MM.1S (cell line): ENCODE results near the gene FBXW11.

ENCODE experiments used
- DNase-seq: peaks from one replicate; pipeline ENCODE4 v3.0.0-alpha.2; 2015
- H2AFZ ChIP-seq: fragments of 300-600 bp; sonication (generic); 2 replicates; pipeline ENCODE4 v1.6.0; 2016; ENCODE audit warnings: antibody characterized with exemption, low read length
- H3F3A ChIP-seq: fragments of 300-600 bp; sonication (generic); 2 replicates; pipeline ENCODE4 v1.6.1; 2016; ENCODE audit warnings: mild to moderate bottlenecking, antibody characterized with exemption, low read length, moderate library complexity, mixed read lengths; ENCODE audit not compliant: insufficient read depth
- H3K27ac ChIP-seq: fragments of 300-600 bp; sonication (generic); 2 replicates; pipeline ENCODE4 v1.5.1; 2016; ENCODE audit warnings: mild to moderate bottlenecking, low read length
- H3K27me3 ChIP-seq: fragments of 300-600 bp; sonication (generic); replicated peaks from 2 replicates; pipeline ENCODE4 v1.6.0; 2016; ENCODE audit warnings: low read length; ENCODE audit not compliant: insufficient read depth
- H3K36me3 ChIP-seq: fragments of 300-600 bp; sonication (generic); replicated peaks from 2 replicates; pipeline ENCODE4 v1.6.1; 2016; ENCODE audit warnings: mild to moderate bottlenecking, low read length, mixed read lengths; ENCODE audit not compliant: insufficient read depth
- H3K4me1 ChIP-seq: fragments of 300-600 bp; sonication (generic); 2 replicates; pipeline ENCODE4 v1.6.1; 2016; ENCODE audit warnings: low read length, mixed read lengths
- H3K4me2 ChIP-seq: fragments of 300-600 bp; sonication (generic); 2 replicates; pipeline ENCODE4 v1.6.0; 2016; ENCODE audit warnings: low read depth, low read length
- H3K4me3 ChIP-seq: fragments of 300-600 bp; sonication (generic); 2 replicates; pipeline ENCODE4 v1.5.1; 2016; ENCODE audit warnings: low read length, mixed read lengths
- H3K79me2 ChIP-seq: fragments of 300-600 bp; sonication (generic); 2 replicates; pipeline ENCODE4 v1.6.1; 2016; ENCODE audit warnings: mixed run types, low read length, mixed read lengths
- H3K9ac ChIP-seq: fragments of 300-600 bp; sonication (generic); 2 replicates; pipeline ENCODE4 v1.6.1; 2016; ENCODE audit warnings: low read length, mixed read lengths
- H3K9me2 ChIP-seq: fragments of 300-600 bp; sonication (generic); replicated peaks from 2 replicates; pipeline ENCODE4 v1.6.1; 2016; ENCODE audit warnings: mild to moderate bottlenecking, low read length, mixed read lengths; ENCODE audit not compliant: insufficient read depth
- H3K9me3 ChIP-seq: fragments of 300-600 bp; sonication (generic); replicated peaks from 2 replicates; pipeline ENCODE4 v1.6.1; 2016; ENCODE audit warnings: mild to moderate bottlenecking, low read length, mixed read lengths; ENCODE audit not compliant: insufficient read depth
- H4K20me1 ChIP-seq: fragments of 300-600 bp; sonication (generic); 2 replicates; pipeline ENCODE4 v1.6.1; 2016; ENCODE audit warnings: mild to moderate bottlenecking, low read length, moderate library complexity, mixed read lengths; ENCODE audit not compliant: insufficient read depth
- EZH2 ChIP-seq: fragments of 300-600 bp; sonication (generic); optimal IDR thresholded peaks from 2 replicates; pipeline ENCODE3; 2017; ENCODE audit warnings: low read depth, mild to moderate bottlenecking, antibody characterized with exemption, low read length, mixed read lengths
- EZH2phosphoT487 ChIP-seq: fragments of 300-600 bp; sonication (generic); IDR thresholded peaks from 2 replicates; pipeline ENCODE4 v1.6.1; 2018; ENCODE audit warnings: antibody characterized with exemption, low read length
- TF ChIP-seq, protein P1 (sequence below): fragments of 300-600 bp; sonication (generic); IDR thresholded peaks from 2 replicates; pipeline ENCODE4 v1.5.1; 2016; ENCODE audit warnings: antibody characterized with exemption, low read length, mixed read lengths

FBXW11 gene

DNA sequence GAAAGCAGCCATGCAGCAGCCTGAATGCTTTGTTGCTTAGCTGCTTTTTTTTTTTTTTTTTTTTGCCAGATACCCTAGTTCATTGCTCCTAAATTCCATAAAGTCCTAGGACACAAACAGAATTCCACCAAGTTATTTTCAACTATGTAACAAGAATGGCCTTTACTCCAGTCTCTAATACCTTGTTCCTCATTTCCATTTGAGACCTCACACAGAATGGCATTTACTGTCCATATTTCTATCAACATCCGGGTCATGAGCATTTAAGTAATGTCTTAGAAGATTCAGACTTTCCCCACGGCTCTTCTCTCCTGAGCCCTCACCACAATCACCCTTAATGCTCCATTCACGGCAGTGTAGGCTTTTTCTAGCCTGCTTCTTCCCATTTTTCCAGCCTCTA lies 31.7 kb upstream of the FBXW11 start:
- Histone ChIP-seq H3K9ac (no peak overlapping the region), H3K4me2 (no peak overlapping the region), H3K79me2 (no peaks in the 10 kb centered on the region), H3K27ac (no peak overlapping the region), H3K27me3 (no peaks in the 10 kb centered on the region), H3K4me1 (peaks cover 11% of the 10 kb centered on the region), H4K20me1 (no peaks in the 10 kb centered on the region), H2AFZ (no peak overlapping the region), H3K4me3 (no peak overlapping the region), H3F3A (no peaks in the 10 kb centered on the region), H3K36me3 (no peaks in the 10 kb centered on the region), H3K9me3 (no peaks in the 10 kb centered on the region), H3K9me2 (no peaks in the 10 kb centered on the region)
- DNase-seq = no peak
- no peak for TF ChIP-seq EZH2phosphoT487
- no peak for TF ChIP-seq EZH2
- TF ChIP-seq, protein P1, sequence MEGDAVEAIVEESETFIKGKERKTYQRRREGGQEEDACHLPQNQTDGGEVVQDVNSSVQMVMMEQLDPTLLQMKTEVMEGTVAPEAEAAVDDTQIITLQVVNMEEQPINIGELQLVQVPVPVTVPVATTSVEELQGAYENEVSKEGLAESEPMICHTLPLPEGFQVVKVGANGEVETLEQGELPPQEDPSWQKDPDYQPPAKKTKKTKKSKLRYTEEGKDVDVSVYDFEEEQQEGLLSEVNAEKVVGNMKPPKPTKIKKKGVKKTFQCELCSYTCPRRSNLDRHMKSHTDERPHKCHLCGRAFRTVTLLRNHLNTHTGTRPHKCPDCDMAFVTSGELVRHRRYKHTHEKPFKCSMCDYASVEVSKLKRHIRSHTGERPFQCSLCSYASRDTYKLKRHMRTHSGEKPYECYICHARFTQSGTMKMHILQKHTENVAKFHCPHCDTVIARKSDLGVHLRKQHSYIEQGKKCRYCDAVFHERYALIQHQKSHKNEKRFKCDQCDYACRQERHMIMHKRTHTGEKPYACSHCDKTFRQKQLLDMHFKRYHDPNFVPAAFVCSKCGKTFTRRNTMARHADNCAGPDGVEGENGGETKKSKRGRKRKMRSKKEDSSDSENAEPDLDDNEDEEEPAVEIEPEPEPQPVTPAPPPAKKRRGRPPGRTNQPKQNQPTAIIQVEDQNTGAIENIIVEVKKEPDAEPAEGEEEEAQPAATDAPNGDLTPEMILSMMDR = no peak

DNA sequence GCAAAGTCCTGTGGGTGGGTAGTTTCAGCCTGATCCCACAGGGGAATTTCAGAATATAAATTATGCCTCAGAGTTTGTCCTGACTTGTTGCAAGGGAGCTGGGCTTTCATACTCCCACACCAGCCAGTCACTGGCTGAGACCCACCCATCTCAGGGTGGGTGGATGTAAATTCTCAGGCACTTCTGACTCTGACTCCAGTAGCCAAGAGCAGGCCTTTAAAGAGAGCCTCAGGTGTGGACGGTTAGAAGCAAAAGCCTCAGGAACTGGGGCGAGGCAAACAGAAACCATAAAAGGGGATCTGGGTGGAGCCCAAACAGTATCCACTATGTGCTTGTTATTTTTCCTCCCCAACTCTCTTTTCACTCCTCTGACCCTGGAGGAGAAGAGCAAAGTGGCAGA lies 28.6 kb upstream of the FBXW11 start:
- peak overlapping the region; percentile 50; the same call in 1 of the 2 replicates for H3K4me2 ChIP-seq
- no peaks in the 10 kb centered on the region for H3K9me2 ChIP-seq
- H2AFZ ChIP-seq = peak overlapping the region; percentile 39
- no peaks in the 10 kb centered on the region for H4K20me1 ChIP-seq
- TF ChIP-seq EZH2 (no peak), EZH2phosphoT487 (no peak)
- TF ChIP-seq, protein P1 = no peak
- no peak overlapping the region for H3K9ac ChIP-seq
- H3K27ac ChIP-seq = no peak overlapping the region
- H3K36me3 ChIP-seq = no peaks in the 10 kb centered on the region
- H3K79me2 ChIP-seq = no peaks in the 10 kb centered on the region
- H3K27me3 ChIP-seq = no peaks in the 10 kb centered on the region
- peak; percentile 32 for DNase-seq
- no peaks in the 10 kb centered on the region for H3F3A ChIP-seq
- H3K9me3 ChIP-seq = no peaks in the 10 kb centered on the region
- H3K4me3 ChIP-seq = no peak overlapping the region; the same call in 1 of the 2 replicates
- peaks cover 11% of the 10 kb centered on the region for H3K4me1 ChIP-seq

GRCh38 chr5:172031894-172032461 lies 25.5 kb upstream of the FBXW11 start:
- no peak overlapping the region for H3K4me2 ChIP-seq
- H3F3A ChIP-seq = no peaks in the 10 kb centered on the region
- no peaks in the 10 kb centered on the region for H4K20me1 ChIP-seq
- H3K4me1 ChIP-seq = peaks cover 11% of the 10 kb centered on the region
- H3K9me2 ChIP-seq = no peaks in the 10 kb centered on the region
- H3K27me3 ChIP-seq = no peaks in the 10 kb centered on the region
- H3K4me3 ChIP-seq = no peak overlapping the region
- no peaks in the 10 kb centered on the region for H3K79me2 ChIP-seq
- no peak overlapping the region for H3K9ac ChIP-seq
- no peaks in the 10 kb centered on the region for H3K9me3 ChIP-seq
- no peaks in the 10 kb centered on the region for H3K36me3 ChIP-seq
- no peak for TF ChIP-seq EZH2
- TF ChIP-seq, protein P1 = no peak
- TF ChIP-seq EZH2phosphoT487 = no peak
- no peak overlapping the region for H2AFZ ChIP-seq
- DNase-seq = no peak
- no peak overlapping the region for H3K27ac ChIP-seq
